Measurements from ENCODE around the gene HOXC12.

HOXC12 gene

GRCh38 chr12:53941187-53941586 lies 13.5 kb upstream of the HOXC12 start:
- DNase-seq = no peak

- DNase-seq = no peak
Measured at GRCh38 chr12:53941750-53942149, 13.0 kb upstream of the HOXC12 start.

- DNase-seq = no peak
Measured at GRCh38 chr12:53942467-53942997, 12.2 kb upstream of the HOXC12 start.

GRCh38 chr12:53944209-53944608 lies 10.5 kb upstream of the HOXC12 start:
- DNase-seq = no peak

GRCh38 chr12:53944907-53945847 lies 9.5 kb upstream of the HOXC12 start:
- no peak for DNase-seq

GRCh38 chr12:53947743-53948142 lies 7.0 kb upstream of the HOXC12 start:
- no peak for DNase-seq

- DNase-seq = no peak
Measured at GRCh38 chr12:53948650-53949593, 5.8 kb upstream of the HOXC12 start.

- DNase-seq = no peak
Measured at GRCh38 chr12:53949631-53950436, 4.9 kb upstream of the HOXC12 start.

- DNase-seq = no peak
Measured at GRCh38 chr12:53950437-53950773, 4.3 kb upstream of the HOXC12 start.

- no peak for DNase-seq
Measured at GRCh38 chr12:53950789-53951576, 3.7 kb upstream of the HOXC12 start.

- DNase-seq = no peak
Measured at GRCh38 chr12:53951577-53952334, 2.9 kb upstream of the HOXC12 start.

GRCh38 chr12:53952335-53952694 lies 2.4 kb upstream of the HOXC12 start:
- DNase-seq = no peak

- DNase-seq = no peak
Measured at GRCh38 chr12:53952871-53953734, 1.6 kb upstream of the HOXC12 start.

GRCh38 chr12:53953831-53954693 lies 641 bp upstream of the HOXC12 start:
- no peak for DNase-seq

GRCh38 chr12:53955036-53955775 lies 503 bp downstream of the HOXC12 start:
- no peak for DNase-seq

GRCh38 chr12:53955776-53956250 lies 1.1 kb downstream of the HOXC12 start:
- no peak for DNase-seq

GRCh38 chr12:53956251-53956887 lies 1.7 kb downstream of the HOXC12 start:
- DNase-seq = no peak
